HG02678 (cell line): Measurements from ENCODE around the gene TCF12.

Experiments used
- ATAC-seq: cut with Tn5 transposase; IDR thresholded peaks from one replicate; pipeline ENCODE4 v1.9.1; 2021; ENCODE audit warnings: mild to moderate bottlenecking, moderate library complexity; ENCODE audit not compliant: unreplicated experiment

Gene TCF12

GRCh38 chr15:57309856-57310760 is 391.7 kb downstream of the TCF12 start:
- ATAC-seq = no peak

- ATAC-seq = no peak
These were observed 392.4 kb downstream of the TCF12 start for GRCh38 chr15:57310876-57311275.

GRCh38 chr15:57312006-57312317 is 393.5 kb downstream of the TCF12 start:
- ATAC-seq = no peak

GRCh38 chr15:57312318-57313133 is 394.1 kb downstream of the TCF12 start:
- ATAC-seq = no peak

GRCh38 chr15:57313134-57313483 is 394.7 kb downstream of the TCF12 start:
- no peak for ATAC-seq

GRCh38 chr15:57314221-57314620 is 395.8 kb downstream of the TCF12 start:
- no peak for ATAC-seq

GRCh38 chr15:57316451-57316850 is 398.0 kb downstream of the TCF12 start:
- no peak for ATAC-seq

- ATAC-seq = no peak
These were observed 400.9 kb downstream of the TCF12 start for GRCh38 chr15:57319226-57319918.

- no peak for ATAC-seq
These were observed 401.6 kb downstream of the TCF12 start for GRCh38 chr15:57319919-57320560.

- no peak for ATAC-seq
These were observed 402.3 kb downstream of the TCF12 start for GRCh38 chr15:57320631-57321220.

GRCh38 chr15:57321485-57321884 is 403.0 kb downstream of the TCF12 start:
- no peak for ATAC-seq

GRCh38 chr15:57321973-57322601 is 403.6 kb downstream of the TCF12 start:
- no peak for ATAC-seq

- no peak for ATAC-seq
These were observed 404.3 kb downstream of the TCF12 start for GRCh38 chr15:57322602-57323250.

GRCh38 chr15:57323299-57323805 is 404.9 kb downstream of the TCF12 start:
- no peak for ATAC-seq

GRCh38 chr15:57323806-57324589 is 405.6 kb downstream of the TCF12 start:
- ATAC-seq = no peak

- no peak for ATAC-seq
These were observed 406.1 kb downstream of the TCF12 start for GRCh38 chr15:57324590-57324890.

GRCh38 chr15:57324944-57325679 is 406.7 kb downstream of the TCF12 start:
- no peak for ATAC-seq

- no peak for ATAC-seq
These were observed 407.8 kb downstream of the TCF12 start for GRCh38 chr15:57326196-57326595.
